Activated B cell treated with CpG ODN at 0.5 μM for 24 hours (primary cell): ENCODE measurements around the gene TMPRSS6. TPM values are rescaled to one million over a fixed set of nuclear protein-coding genes. Genes with fewer than 3 reads are reported as not detected.
A peak's percentile ranks its signal among the peaks of the same experiment; 100 is the strongest.

Experiments
- ATAC-seq: fragments of 200-7000 bp; cut with Tn5 transposase; one replicate; pipeline ENCODE4 v1.10.0; 2021; ENCODE audit warnings: low read depth, mild to moderate bottlenecking, moderate library complexity
- CTCF ChIA-PET: fragments of 350-600 bp; sonication (Branson Sonifier 250); formaldehyde crosslinking; loops from one replicate; lab custom pipeline; 2021; ENCODE audit warnings: antibody characterized with exemption; lab: Charles Lee
- POLR2A ChIA-PET: fragments of 350-600 bp; sonication (Branson Sonifier 250); formaldehyde crosslinking; loops from one replicate; lab custom pipeline; 2021; ENCODE audit warnings: antibody characterized with exemption; lab: Charles Lee
- DNase-seq: peaks from one replicate; pipeline ENCODE4 v3.0.0; 2022
- H3K27ac Mint-ChIP-seq: one replicate; pipeline ENCODE4 v1.8.0; 2020; ENCODE audit warnings: mixed read lengths
- H3K27me3 Mint-ChIP-seq: one replicate; pipeline ENCODE4 v1.8.0; 2021; ENCODE audit warnings: mixed read lengths
- H3K36me3 Mint-ChIP-seq: one replicate; pipeline ENCODE4 v1.8.0; 2021; ENCODE audit warnings: low read depth, mixed read lengths
- H3K4me1 Mint-ChIP-seq: one replicate; pipeline ENCODE4 v1.8.0; 2021; ENCODE audit warnings: mixed read lengths
- H3K4me3 Mint-ChIP-seq: one replicate; pipeline ENCODE4 v1.8.0; 2020; ENCODE audit warnings: mild to moderate bottlenecking, mixed read lengths
- H3K9me3 Mint-ChIP-seq: one replicate; pipeline ENCODE4 v1.8.0; 2020; ENCODE audit warnings: mixed read lengths
- CTCF ChIP-seq: fragments of 200-600 bp; IDR thresholded peaks from one replicate; pipeline ENCODE4 v1.8.0; 2022; ENCODE audit warnings: antibody characterized with exemption, mild to moderate bottlenecking
- intact Hi-C: fragments of 100-400 bp; cut with micrococcal nuclease; formaldehyde crosslinking; loops from one replicate; pipeline ENCODE4 v1.15.1; 2024
- total RNA-seq: library from RNA; stranded (reverse); gene quantifications from 2 replicates; pipeline ENCODE4 v1.2.3, GENCODE V29; 2022

The TMPRSS6 gene
- total RNA-seq, 1 donor from 2014 or later: 5.4 TPM

- no peak for DNase-seq
- Mint-ChIP-seq H3K36me3 (no peaks in the 10 kb centered on the region), H3K27ac (peak overlapping the region; percentile 87), H3K9me3 (no peaks in the 10 kb centered on the region), H3K27me3 (no peaks in the 10 kb centered on the region), H3K4me1 (peaks cover 44% of the 10 kb centered on the region), H3K4me3 (peak overlapping the region; percentile 64)
- ATAC-seq: peak; percentile 13
- no peak for TF ChIP-seq CTCF
- ChIA-PET CTCF (interaction anchor here (1.6 kb wide), 1 partner anchor 80 kb away, joined by 5 read pairs; no protein-coding TSS in a partner anchor), POLR2A (interaction anchor here (0.7 to 2.4 kb wide), 10 partner anchors 20 to 124 kb away, joined by 3 to 16 read pairs (median 6); partner anchors contain the start of genes IL2RB and RAC2)
- intact Hi-C loops: no loop called here
These were observed 10.4 kb upstream of the TMPRSS6 start for GRCh38 chr22:37119872-37120271.

GRCh38 chr22:37118083-37118482 is 8.6 kb upstream of the TMPRSS6 start:
- DNase-seq (no peak), ATAC-seq (no peak)
- Mint-ChIP-seq H3K36me3 (no peaks in the 10 kb centered on the region), H3K4me1 (peaks cover 32% of the 10 kb centered on the region), H3K4me3 (no peak overlapping the region), H3K27ac (no peak overlapping the region), H3K27me3 (no peaks in the 10 kb centered on the region), H3K9me3 (no peaks in the 10 kb centered on the region)
- CTCF ChIA-PET: no interaction called here
- intact Hi-C loops: no loop called here
- POLR2A ChIA-PET: interaction anchor here (0.6 kb wide), 1 partner anchor 25 kb away, joined by 3 read pairs; no protein-coding TSS in a partner anchor
- TF ChIP-seq CTCF: no peak

- Mint-ChIP-seq H3K4me1 (peaks cover 22% of the 10 kb centered on the region), H3K4me3 (no peak overlapping the region), H3K36me3 (no peaks in the 10 kb centered on the region), H3K27ac (no peak overlapping the region), H3K27me3 (no peaks in the 10 kb centered on the region), H3K9me3 (no peaks in the 10 kb centered on the region)
- no peak for DNase-seq
- TF ChIP-seq CTCF: no peak
- intact Hi-C loops: no loop called here
- POLR2A ChIA-PET: interaction anchor here (0.6 kb wide), 1 partner anchor 26 kb away, joined by 3 read pairs; no protein-coding TSS in a partner anchor
- CTCF ChIA-PET: no interaction called here
- no peak for ATAC-seq
These were observed 7.6 kb upstream of the TMPRSS6 start for GRCh38 chr22:37117092-37117491.

GRCh38 chr22:37115032-37115431 is 5.5 kb upstream of the TMPRSS6 start:
- H3K27me3 Mint-ChIP-seq: no peaks in the 10 kb centered on the region
- ATAC-seq (no peak), DNase-seq (no peak)
- H3K4me3 Mint-ChIP-seq: no peak overlapping the region
- H3K9me3 Mint-ChIP-seq: no peaks in the 10 kb centered on the region
- no peak overlapping the region for H3K27ac Mint-ChIP-seq
- H3K36me3 Mint-ChIP-seq: no peaks in the 10 kb centered on the region
- H3K4me1 Mint-ChIP-seq: peaks cover 6% of the 10 kb centered on the region
- intact Hi-C loops: no loop called here
- ChIA-PET POLR2A (no interaction called here), CTCF (no interaction called here)
- TF ChIP-seq CTCF: no peak

- no peaks in the 10 kb centered on the region for H3K27me3 Mint-ChIP-seq
- ChIA-PET POLR2A (no interaction called here), CTCF (no interaction called here)
- intact Hi-C loops: no loop called here
- H3K9me3 Mint-ChIP-seq: no peaks in the 10 kb centered on the region
- ATAC-seq: no peak
- DNase-seq: no peak
- no peaks in the 10 kb centered on the region for H3K36me3 Mint-ChIP-seq
- H3K4me3 Mint-ChIP-seq: no peak overlapping the region
- no peak for TF ChIP-seq CTCF
- H3K27ac Mint-ChIP-seq: no peak overlapping the region
- no peaks in the 10 kb centered on the region for H3K4me1 Mint-ChIP-seq
These were observed 4.2 kb upstream of the TMPRSS6 start for GRCh38 chr22:37113757-37114156.
